Measurements from ENCODE around the gene AKAIN1.

AKAIN1 gene

GRCh38 chr18:5103693-5104092 lies 93.4 kb downstream of the AKAIN1 start:
- no peak for DNase-seq (ENCODE audit: low read depth)
- H3K4me3 ChIP-seq (ENCODE audit: low read length), result no peak overlapping the region
- TF ChIP-seq, protein P1, sequence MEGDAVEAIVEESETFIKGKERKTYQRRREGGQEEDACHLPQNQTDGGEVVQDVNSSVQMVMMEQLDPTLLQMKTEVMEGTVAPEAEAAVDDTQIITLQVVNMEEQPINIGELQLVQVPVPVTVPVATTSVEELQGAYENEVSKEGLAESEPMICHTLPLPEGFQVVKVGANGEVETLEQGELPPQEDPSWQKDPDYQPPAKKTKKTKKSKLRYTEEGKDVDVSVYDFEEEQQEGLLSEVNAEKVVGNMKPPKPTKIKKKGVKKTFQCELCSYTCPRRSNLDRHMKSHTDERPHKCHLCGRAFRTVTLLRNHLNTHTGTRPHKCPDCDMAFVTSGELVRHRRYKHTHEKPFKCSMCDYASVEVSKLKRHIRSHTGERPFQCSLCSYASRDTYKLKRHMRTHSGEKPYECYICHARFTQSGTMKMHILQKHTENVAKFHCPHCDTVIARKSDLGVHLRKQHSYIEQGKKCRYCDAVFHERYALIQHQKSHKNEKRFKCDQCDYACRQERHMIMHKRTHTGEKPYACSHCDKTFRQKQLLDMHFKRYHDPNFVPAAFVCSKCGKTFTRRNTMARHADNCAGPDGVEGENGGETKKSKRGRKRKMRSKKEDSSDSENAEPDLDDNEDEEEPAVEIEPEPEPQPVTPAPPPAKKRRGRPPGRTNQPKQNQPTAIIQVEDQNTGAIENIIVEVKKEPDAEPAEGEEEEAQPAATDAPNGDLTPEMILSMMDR (conservative IDR thresholded peaks at IDR 0.05; ENCODE audit: low read length), result no peak

GRCh38 chr18:5103286-5103685 lies 93.8 kb downstream of the AKAIN1 start:
- TF ChIP-seq, protein P1 (conservative IDR thresholded peaks at IDR 0.05; ENCODE audit: low read length), result no peak
- no peak overlapping the region for H3K4me3 ChIP-seq (ENCODE audit: low read length)
- no peak for DNase-seq (ENCODE audit: low read depth)

DNA sequence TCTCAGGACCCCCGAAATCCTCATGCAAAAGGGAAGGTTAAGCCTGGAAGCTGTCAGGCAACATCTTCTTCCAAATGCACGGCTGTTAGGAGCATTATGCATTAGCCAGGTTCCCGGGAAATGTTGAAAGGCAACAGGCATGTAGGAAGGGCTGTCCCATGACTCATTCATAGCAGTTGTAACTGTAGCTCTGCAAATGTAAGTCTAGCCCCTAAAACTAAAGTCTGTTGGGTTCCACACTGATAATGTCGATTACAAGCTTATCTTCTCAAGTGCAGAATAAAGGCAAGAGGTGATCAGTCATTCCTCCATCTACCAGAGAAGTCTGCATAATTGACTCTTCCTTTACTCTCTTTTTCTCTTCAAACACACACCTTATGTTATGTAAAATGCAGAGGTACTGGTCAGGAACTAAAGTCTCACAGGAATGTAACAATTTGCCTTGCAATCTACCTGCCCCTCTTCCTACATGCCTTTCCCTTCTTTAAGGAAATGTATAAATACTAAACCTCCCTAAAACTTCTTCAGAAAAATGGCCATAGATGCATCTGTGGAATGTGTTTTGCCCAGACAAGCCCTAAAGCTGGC lies 99.8 kb downstream of the AKAIN1 start:
- TF ChIP-seq, protein P1 (conservative IDR thresholded peaks at IDR 0.05; ENCODE audit: low read length), result no peak
- no peak overlapping the region for H3K4me3 ChIP-seq (ENCODE audit: low read length)
- DNase-seq (ENCODE audit: low read depth), result no peak

- H3K4me3 ChIP-seq (ENCODE audit: low read length), result no peak overlapping the region
- TF ChIP-seq, protein P1 (conservative IDR thresholded peaks at IDR 0.05; ENCODE audit: low read length), result no peak
- no peak for DNase-seq (ENCODE audit: low read depth)
Measured at GRCh38 chr18:5095239-5095638, 101.8 kb downstream of the AKAIN1 start.

DNA sequence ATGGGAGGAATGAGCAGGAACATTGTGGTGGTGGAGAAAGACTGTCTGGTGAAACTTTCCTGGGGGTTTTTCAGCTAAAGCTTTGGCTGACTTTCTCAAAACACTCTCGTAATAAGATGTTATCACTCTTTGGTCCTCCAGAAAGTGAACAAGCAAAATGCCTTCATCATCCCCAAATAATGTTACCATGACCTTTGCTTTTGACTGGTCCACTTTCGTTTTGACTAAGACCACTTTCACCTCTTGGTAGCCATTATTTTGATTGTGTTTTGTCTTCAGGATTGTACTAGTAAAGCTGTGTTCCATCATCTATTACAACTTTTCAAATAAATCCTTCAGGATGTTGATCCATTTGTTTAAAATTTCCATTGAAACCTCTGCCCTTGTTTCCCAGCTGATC lies 103.2 kb downstream of the AKAIN1 start:
- TF ChIP-seq, protein P1 (conservative IDR thresholded peaks at IDR 0.05; ENCODE audit: low read length), result no peak
- no peak overlapping the region for H3K4me3 ChIP-seq (ENCODE audit: low read length)
- DNase-seq (ENCODE audit: low read depth), result no peak
